Activated T-helper 1 cell treated with anti-CD3 and anti-CD28 coated beads, Interleukin-12 subunit alpha, Interleukin-12 subunit beta, Interleukin-2, Interleukin-4 antibody, amounts not matched to agents 30 ng/mL and 10 ng/mL and 1 ng/mL, durations not matched to agents 14 hours and 24 hours and 36 hours (primary cell): ENCODE measurements around the gene CKAP4. TPM values are rescaled to one million over a fixed set of nuclear protein-coding genes. Genes with fewer than 3 reads are reported as not detected.
"Not testable (repeated sequence)": the region's sequence is repeated elsewhere in the genome, so short reads cannot be mapped to it uniquely, and the experiment has no call there.

Experiments used
- DNase-seq: peaks from one replicate; pipeline ENCODE4 v3.0.0; 2021; ENCODE audit warnings: low spot score
- H3K27ac Mint-ChIP-seq: one replicate; pipeline ENCODE4 v1.8.0; 2021; ENCODE audit warnings: mild to moderate bottlenecking, mixed read lengths
- H3K27me3 Mint-ChIP-seq: one replicate; pipeline ENCODE4 v1.8.0; 2022; ENCODE audit warnings: mild to moderate bottlenecking, moderate library complexity, mixed read lengths; ENCODE audit not compliant: insufficient read depth
- H3K36me3 Mint-ChIP-seq: one replicate; pipeline ENCODE4 v1.8.0; 2021; ENCODE audit warnings: low read depth, mixed read lengths
- H3K4me1 Mint-ChIP-seq: one replicate; pipeline ENCODE4 v1.8.0; 2021; ENCODE audit warnings: low read depth, mixed read lengths
- H3K4me3 Mint-ChIP-seq: one replicate; pipeline ENCODE4 v1.8.0; 2021; ENCODE audit warnings: mild to moderate bottlenecking, moderate library complexity, mixed read lengths
- H3K9me3 Mint-ChIP-seq: one replicate; pipeline ENCODE4 v1.8.0; 2021; ENCODE audit warnings: mixed read lengths
- intact Hi-C: fragments of 100-400 bp; cut with micrococcal nuclease; formaldehyde crosslinking; loops from one replicate; pipeline ENCODE4 v1.15.1; 2024
- total RNA-seq: library from RNA; stranded (reverse); gene quantifications from 2 replicates; pipeline ENCODE4 v1.2.3, GENCODE V29; 2022

Gene CKAP4
- total RNA-seq, result 4.8 and 5.1 TPM in 2 replicates

- peak within 1 kb of the TSS; percentile 15 for H3K27ac Mint-ChIP-seq
- no peaks in the 10 kb centered on the region for H3K4me1 Mint-ChIP-seq
- H3K27me3 Mint-ChIP-seq, result peaks cover 14% of the 10 kb centered on the region
- H3K36me3 Mint-ChIP-seq, result no peaks in the 10 kb centered on the region
- no peaks in the 10 kb centered on the region for H3K9me3 Mint-ChIP-seq
- H3K4me3 Mint-ChIP-seq, result peak within 1 kb of the TSS; percentile 66
- intact Hi-C loops, result loop anchor here (1.0 to 5.0 kb wide), 6 partner anchors 21 to 1510 kb away; partner anchors contain the start of genes POLR3B and TCP11L2
- DNase-seq, result peak; percentile 37
Observed at GRCh38 chr12:106247674-106248311, at the start of gene CKAP4. CKAP4 (minus strand) TSS chr12:106248020; CDS start chr12:106247851, 169 bp downstream.

GRCh38 chr12:106297075-106297474 is 49.3 kb upstream of the CKAP4 start:
- Mint-ChIP-seq H3K4me3 (no peak overlapping the region), H3K27ac (no peak overlapping the region), H3K36me3 (no peaks in the 10 kb centered on the region), H3K9me3 (no peaks in the 10 kb centered on the region), H3K27me3 (peaks cover 4% of the 10 kb centered on the region), H3K4me1 (peaks cover 22% of the 10 kb centered on the region)
- intact Hi-C loops, result no loop called here
- no peak for DNase-seq

GRCh38 chr12:106296179-106296877 is 48.5 kb upstream of the CKAP4 start:
- intact Hi-C loops, result no loop called here
- Mint-ChIP-seq H3K9me3 (no peaks in the 10 kb centered on the region), H3K27ac (no peak overlapping the region), H3K27me3 (peaks cover 4% of the 10 kb centered on the region), H3K36me3 (no peaks in the 10 kb centered on the region), H3K4me3 (no peak overlapping the region), H3K4me1 (peaks cover 14% of the 10 kb centered on the region)
- no peak for DNase-seq

GRCh38 chr12:106292339-106292738 is 44.5 kb upstream of the CKAP4 start:
- no peak for DNase-seq
- Mint-ChIP-seq H3K36me3 (no peaks in the 10 kb centered on the region), H3K4me3 (no peak overlapping the region), H3K4me1 (peaks cover 13% of the 10 kb centered on the region), H3K27me3 (peaks cover 6% of the 10 kb centered on the region), H3K27ac (no peak overlapping the region), H3K9me3 (no peaks in the 10 kb centered on the region)
- intact Hi-C loops, result no loop called here

- no peaks in the 10 kb centered on the region for H3K9me3 Mint-ChIP-seq
- intact Hi-C loops, result no loop called here
Observed at GRCh38 chr12:106291342-106291741, 43.5 kb upstream of the CKAP4 start.

GRCh38 chr12:106290666-106291065 is 42.8 kb upstream of the CKAP4 start:
- H3K4me1 Mint-ChIP-seq, result peaks cover 13% of the 10 kb centered on the region
- H3K27me3 Mint-ChIP-seq, result peaks cover 8% of the 10 kb centered on the region
- H3K9me3 Mint-ChIP-seq, result no peaks in the 10 kb centered on the region
- no peaks in the 10 kb centered on the region for H3K36me3 Mint-ChIP-seq
- H3K4me3 Mint-ChIP-seq, result no peak overlapping the region
- H3K27ac Mint-ChIP-seq, result no peak overlapping the region
- DNase-seq, result no peak
- intact Hi-C loops, result no loop called here

More at GRCh38 chr12:106291342-106291741, 43.5 kb upstream of the CKAP4 start:
- DNase-seq, result no peak
- Mint-ChIP-seq H3K4me1 (peaks cover 13% of the 10 kb centered on the region), H3K27ac (no peak overlapping the region), H3K4me3 (no peak overlapping the region), H3K36me3 (no peaks in the 10 kb centered on the region), H3K27me3 (peaks cover 7% of the 10 kb centered on the region)

GRCh38 chr12:106289196-106289681 is 41.4 kb upstream of the CKAP4 start:
- no peak overlapping the region for H3K27ac Mint-ChIP-seq
- H3K27me3 Mint-ChIP-seq, result peaks cover 10% of the 10 kb centered on the region
- intact Hi-C loops, result no loop called here
- DNase-seq, result no peak
- H3K9me3 Mint-ChIP-seq, result no peaks in the 10 kb centered on the region
- no peaks in the 10 kb centered on the region for H3K36me3 Mint-ChIP-seq
- peaks cover 24% of the 10 kb centered on the region for H3K4me1 Mint-ChIP-seq
- H3K4me3 Mint-ChIP-seq, result no peak overlapping the region

- H3K4me3 Mint-ChIP-seq, result no peak overlapping the region
- peaks cover 24% of the 10 kb centered on the region for H3K4me1 Mint-ChIP-seq
- H3K9me3 Mint-ChIP-seq, result no peaks in the 10 kb centered on the region
- no peak for DNase-seq
- no peaks in the 10 kb centered on the region for H3K36me3 Mint-ChIP-seq
- intact Hi-C loops, result no loop called here
- no peak overlapping the region for H3K27ac Mint-ChIP-seq
- peaks cover 7% of the 10 kb centered on the region for H3K27me3 Mint-ChIP-seq
Observed at GRCh38 chr12:106288494-106289195, 40.8 kb upstream of the CKAP4 start.

GRCh38 chr12:106288101-106288493 is 40.3 kb upstream of the CKAP4 start:
- Mint-ChIP-seq H3K27ac (no peak overlapping the region), H3K36me3 (no peaks in the 10 kb centered on the region), H3K4me3 (no peak overlapping the region)

GRCh38 chr12:106287364-106287763 is 39.5 kb upstream of the CKAP4 start:
- H3K27me3 Mint-ChIP-seq, result peaks cover 7% of the 10 kb centered on the region
- no peak for DNase-seq
- H3K4me3 Mint-ChIP-seq, result no peak overlapping the region
- H3K27ac Mint-ChIP-seq, result no peak overlapping the region
- H3K36me3 Mint-ChIP-seq, result no peaks in the 10 kb centered on the region
- peaks cover 1% of the 10 kb centered on the region for H3K9me3 Mint-ChIP-seq
- H3K4me1 Mint-ChIP-seq, result peaks cover 24% of the 10 kb centered on the region
- intact Hi-C loops, result no loop called here

More at GRCh38 chr12:106288101-106288493, 40.3 kb upstream of the CKAP4 start:
- Mint-ChIP-seq H3K27me3 (peaks cover 7% of the 10 kb centered on the region), H3K9me3 (no peaks in the 10 kb centered on the region), H3K4me1 (peaks cover 24% of the 10 kb centered on the region)
- intact Hi-C loops, result no loop called here
- no peak for DNase-seq

GRCh38 chr12:106286576-106287162 is 38.8 kb upstream of the CKAP4 start:
- H3K9me3 Mint-ChIP-seq, H3K27me3 Mint-ChIP-seq, H3K4me3 Mint-ChIP-seq, DNase-seq, intact Hi-C loops, H3K27ac Mint-ChIP-seq, H3K36me3 Mint-ChIP-seq: not testable (repeated sequence)
- peaks cover 24% of the 10 kb centered on the region for H3K4me1 Mint-ChIP-seq

GRCh38 chr12:106285982-106286381 is 38.2 kb upstream of the CKAP4 start:
- Mint-ChIP-seq H3K4me1 (peaks cover 24% of the 10 kb centered on the region), H3K36me3 (peaks cover 2% of the 10 kb centered on the region), H3K27me3 (peaks cover 7% of the 10 kb centered on the region), H3K27ac (no peak overlapping the region), H3K9me3 (peaks cover 5% of the 10 kb centered on the region), H3K4me3 (no peak overlapping the region)
- intact Hi-C loops, result no loop called here
- DNase-seq, result no peak
